Stimulated activated CD4-positive, alpha-beta T cell treated with anti-CD3 and anti-CD28 coated beads, Interleukin-15, amount 100 ng/mL, for 24 hours (primary cell): ENCODE measurements around the gene ARHGEF11.
A peak's percentile ranks its signal among the peaks of the same experiment; 100 is the strongest.

Source experiments
- DNase-seq: peaks from one replicate; pipeline ENCODE4 v3.0.0-alpha.2; 2020

Gene ARHGEF11

DNA sequence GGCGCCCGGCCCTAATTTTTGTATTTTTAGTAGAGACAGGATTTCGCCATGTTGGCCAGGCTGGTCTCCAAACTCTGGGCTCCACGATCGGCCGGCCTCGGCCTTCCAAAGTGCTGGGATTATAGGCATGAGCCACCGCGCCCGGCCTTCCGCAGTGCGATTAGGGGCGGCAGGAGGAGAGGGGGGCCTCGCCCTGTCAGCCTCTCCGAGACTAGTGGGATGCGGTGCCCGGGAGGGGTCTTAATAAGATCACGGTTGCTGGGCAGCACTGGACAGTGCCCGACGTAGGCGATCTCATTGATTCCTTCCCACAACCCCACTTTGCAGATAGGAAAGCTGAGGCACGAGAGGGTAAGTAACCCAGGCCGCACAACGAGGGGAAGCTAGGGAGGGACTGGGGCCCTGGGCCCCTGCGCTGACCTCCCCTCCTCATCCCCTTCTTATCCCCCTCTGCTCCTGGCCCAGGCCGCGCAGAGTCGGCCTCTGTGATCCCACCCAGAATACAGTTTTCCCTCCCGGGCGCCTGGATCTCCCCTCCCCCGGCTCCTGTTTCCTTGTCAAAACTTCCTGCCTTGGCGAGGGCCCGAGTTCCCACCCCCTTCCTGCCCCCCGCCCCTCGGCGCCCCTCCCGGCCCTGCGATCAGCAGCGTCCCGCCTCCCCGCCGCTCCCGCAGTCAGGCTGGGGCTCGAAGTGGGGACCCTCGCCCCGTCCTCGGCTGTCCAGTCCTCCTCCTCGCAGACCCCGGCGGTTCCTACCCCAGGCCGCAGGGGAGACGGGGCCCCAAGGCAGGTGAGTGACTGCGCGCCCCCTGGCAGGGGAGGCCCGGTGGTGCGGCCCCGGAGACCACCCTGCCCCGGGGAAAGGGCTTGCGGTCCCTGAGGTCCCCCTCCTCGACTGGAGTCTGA lies 152.2 kb downstream of the ARHGEF11 start, which contains the start of gene PEAR1:
Gene PEAR1 (plus strand): TSS at position 671 of the 906 bp plus-strand sequence. CDS start 10,209 bp downstream, outside the sequence.
- DNase-seq: no peak

GRCh38 chr1:156892190-156893047 lies 153.1 kb downstream of the ARHGEF11 start:
- peak; percentile 95 for DNase-seq

GRCh38 chr1:156889802-156890580 lies 155.6 kb downstream of the ARHGEF11 start:
- peak; percentile 74 for DNase-seq

- no peak for DNase-seq
Observed at GRCh38 chr1:156887734-156888133, 157.8 kb downstream of the ARHGEF11 start.

GRCh38 chr1:156887317-156887716 lies 158.2 kb downstream of the ARHGEF11 start:
- DNase-seq: no peak

DNA sequence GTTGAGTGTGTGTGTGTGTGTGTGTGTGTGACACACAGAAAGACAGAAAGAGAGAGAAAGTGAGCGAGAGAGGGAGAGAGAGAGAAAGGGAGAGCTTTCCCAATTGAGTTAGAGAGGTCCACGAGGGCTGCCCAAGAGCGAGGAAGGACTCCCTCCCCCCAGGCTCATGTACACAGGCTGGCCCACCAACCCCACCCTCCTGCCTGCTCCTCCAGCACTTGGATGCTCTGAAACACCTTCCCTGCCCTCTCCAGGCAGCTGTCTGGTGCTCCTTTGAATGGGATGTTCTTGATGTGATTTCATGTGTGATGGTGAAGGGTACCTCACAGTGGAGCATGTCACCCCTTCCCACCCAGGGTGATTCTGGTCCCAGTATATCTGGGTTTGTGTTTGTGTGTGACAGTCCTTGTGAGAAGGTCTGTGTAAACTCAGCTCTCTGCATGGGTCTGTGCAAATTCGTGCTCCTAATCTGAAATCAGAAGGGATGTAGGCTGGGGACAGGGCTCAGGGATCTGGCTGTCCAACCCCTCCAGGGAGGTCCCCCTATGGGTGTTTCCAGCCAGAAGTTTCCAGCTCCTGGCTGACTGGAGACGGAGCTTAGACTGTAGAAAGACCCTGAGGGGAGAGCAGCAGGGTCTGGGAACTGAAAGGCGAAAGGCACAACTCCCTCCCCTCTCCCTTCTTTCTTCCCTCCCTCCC lies 158.8 kb downstream of the ARHGEF11 start:
- DNase-seq: no peak

DNA sequence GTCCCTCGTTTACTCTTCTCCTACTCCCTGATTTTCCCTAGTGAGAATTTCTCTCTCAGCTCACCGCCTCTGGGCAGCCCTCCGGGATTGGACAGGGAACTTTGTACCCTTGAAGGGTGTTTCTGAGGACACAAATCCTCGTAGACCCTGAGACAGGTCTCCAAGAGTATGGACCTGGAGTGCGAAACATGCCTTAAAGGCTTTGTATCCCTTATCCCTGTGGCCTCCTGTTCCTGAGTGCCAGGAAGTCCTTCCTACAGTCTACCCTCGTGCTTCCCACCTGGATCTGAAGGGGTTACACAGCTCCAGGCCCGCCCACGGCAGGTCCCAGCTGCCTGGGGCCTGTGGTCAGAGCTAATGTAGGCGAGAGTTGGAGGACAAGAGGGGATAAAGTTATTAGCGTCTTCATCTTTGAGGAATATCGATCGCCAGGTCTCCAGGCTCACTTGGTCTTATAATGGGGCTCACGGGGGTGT lies 159.6 kb downstream of the ARHGEF11 start:
- no peak for DNase-seq

- DNase-seq: no peak
Observed at GRCh38 chr1:156885314-156885713, 160.2 kb downstream of the ARHGEF11 start.
